Panc1 (cell line): ENCODE results near the gene IGF1R.

ENCODE experiments used
- CTCF ChIP-seq: fragments of 450-650 bp; IDR thresholded peaks from 2 replicates; pipeline ENCODE4 v1.5.1; 2017; ENCODE audit warnings: mild to moderate bottlenecking
- REST ChIP-seq, 2 experiments: IDR thresholded peaks; 2 replicates each; pipeline ENCODE4 v1.6.1; 2011 to 2012; ENCODE audit warnings: low read depth in 2 of 2, control low read depth in 1 of 2, low read length in 1 of 2, mild to moderate bottlenecking in 1 of 2, moderate library complexity in 1 of 2; ENCODE audit not compliant: insufficient read depth in 1 of 2

GRCh38 chr15:98789020-98789419, 140.7 kb downstream of the IGF1R start:
- TF ChIP-seq CTCF (no peak), REST (IDR thresholded peaks at IDR 0.05; ENCODE audit: insufficient read depth in 1 of 2, low read depth in 2 of 2, low read length in 1 of 2) (no peak)
